ENCODE data around the gene RAPGEF1.

- TF ChIP-seq HNF4A (CRISPR knock-in tag; IDR thresholded peaks at IDR 0.05) (no peak), PRMT3 (CRISPR knock-in tag; IDR thresholded peaks at IDR 0.05; ENCODE audit: borderline replicate concordance, low read depth) (no peak), NR0B2 (CRISPR knock-in tag; IDR thresholded peaks at IDR 0.05) (no peak), MEIS1 (CRISPR knock-in tag; IDR thresholded peaks at IDR 0.05; ENCODE audit: borderline replicate concordance) (no peak), E2F2 (CRISPR knock-in tag; IDR thresholded peaks at IDR 0.05; ENCODE audit: borderline replicate concordance) (no peak)
- TF ChIP-seq, protein P1, sequence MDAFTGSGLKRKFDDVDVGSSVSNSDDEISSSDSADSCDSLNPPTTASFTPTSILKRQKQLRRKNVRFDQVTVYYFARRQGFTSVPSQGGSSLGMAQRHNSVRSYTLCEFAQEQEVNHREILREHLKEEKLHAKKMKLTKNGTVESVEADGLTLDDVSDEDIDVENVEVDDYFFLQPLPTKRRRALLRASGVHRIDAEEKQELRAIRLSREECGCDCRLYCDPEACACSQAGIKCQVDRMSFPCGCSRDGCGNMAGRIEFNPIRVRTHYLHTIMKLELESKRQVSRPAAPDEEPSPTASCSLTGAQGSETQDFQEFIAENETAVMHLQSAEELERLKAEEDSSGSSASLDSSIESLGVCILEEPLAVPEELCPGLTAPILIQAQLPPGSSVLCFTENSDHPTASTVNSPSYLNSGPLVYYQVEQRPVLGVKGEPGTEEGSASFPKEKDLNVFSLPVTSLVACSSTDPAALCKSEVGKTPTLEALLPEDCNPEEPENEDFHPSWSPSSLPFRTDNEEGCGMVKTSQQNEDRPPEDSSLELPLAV (CRISPR knock-in tag; conservative IDR thresholded peaks at IDR 0.05; ENCODE audit: low read depth) = no peak
- TF ChIP-seq, protein P2, sequence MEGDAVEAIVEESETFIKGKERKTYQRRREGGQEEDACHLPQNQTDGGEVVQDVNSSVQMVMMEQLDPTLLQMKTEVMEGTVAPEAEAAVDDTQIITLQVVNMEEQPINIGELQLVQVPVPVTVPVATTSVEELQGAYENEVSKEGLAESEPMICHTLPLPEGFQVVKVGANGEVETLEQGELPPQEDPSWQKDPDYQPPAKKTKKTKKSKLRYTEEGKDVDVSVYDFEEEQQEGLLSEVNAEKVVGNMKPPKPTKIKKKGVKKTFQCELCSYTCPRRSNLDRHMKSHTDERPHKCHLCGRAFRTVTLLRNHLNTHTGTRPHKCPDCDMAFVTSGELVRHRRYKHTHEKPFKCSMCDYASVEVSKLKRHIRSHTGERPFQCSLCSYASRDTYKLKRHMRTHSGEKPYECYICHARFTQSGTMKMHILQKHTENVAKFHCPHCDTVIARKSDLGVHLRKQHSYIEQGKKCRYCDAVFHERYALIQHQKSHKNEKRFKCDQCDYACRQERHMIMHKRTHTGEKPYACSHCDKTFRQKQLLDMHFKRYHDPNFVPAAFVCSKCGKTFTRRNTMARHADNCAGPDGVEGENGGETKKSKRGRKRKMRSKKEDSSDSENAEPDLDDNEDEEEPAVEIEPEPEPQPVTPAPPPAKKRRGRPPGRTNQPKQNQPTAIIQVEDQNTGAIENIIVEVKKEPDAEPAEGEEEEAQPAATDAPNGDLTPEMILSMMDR (CRISPR knock-in tag; IDR thresholded peaks at IDR 0.05) = no peak
Measured at GRCh38 chr9:131537946-131538345, 201.9 kb downstream of the RAPGEF1 start.
